ENCODE measurements around the gene AOC1. TPM values are rescaled to one million over a fixed set of nuclear protein-coding genes. Genes with fewer than 3 reads are reported as not detected.

Gene AOC1
- total RNA-seq, 4 donors from 2014 or later, result not detected

DNA sequence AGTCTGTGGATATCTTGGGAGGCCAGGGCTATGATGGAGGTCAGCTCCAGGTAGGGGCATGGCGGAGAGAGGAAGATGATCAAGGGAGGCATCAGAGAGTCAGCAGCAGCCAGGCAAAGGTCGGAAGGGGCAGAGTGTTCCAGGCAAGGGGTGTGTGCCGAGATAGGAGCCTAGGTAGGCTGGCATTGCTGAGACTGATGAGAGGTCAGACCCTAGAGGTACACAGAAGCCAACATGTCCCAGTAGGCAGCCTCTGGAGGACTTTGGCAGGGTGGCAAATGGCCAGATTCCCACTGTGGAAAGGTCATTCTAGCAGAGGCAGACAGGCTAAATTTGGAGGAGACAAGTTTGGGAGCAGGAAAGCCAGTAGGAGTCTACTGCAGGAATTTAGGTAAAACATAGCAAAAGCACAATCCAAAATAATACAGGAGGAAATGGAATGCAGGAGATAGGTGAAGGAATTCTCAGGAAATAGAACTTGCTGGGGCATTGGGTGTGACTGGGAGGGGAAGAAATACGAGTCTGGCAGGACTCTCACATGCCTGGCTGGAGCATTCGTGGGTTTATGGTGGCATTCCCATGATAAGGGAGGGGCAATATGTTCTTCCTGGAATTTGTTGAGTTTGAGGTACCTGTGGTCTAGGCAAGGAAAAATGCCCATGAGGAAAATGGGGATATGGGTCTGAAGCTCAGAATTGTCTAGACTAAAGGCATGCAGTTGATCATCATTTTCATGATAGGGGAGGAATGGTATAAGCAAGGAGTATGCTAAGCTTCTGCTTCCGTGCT lies 26.1 kb upstream of the AOC1 start:
- TF ChIP-seq EP300 (IDR thresholded peaks at IDR 0.05) (no peak), POLR2A (IDR thresholded peaks at IDR 0.05) (no peak)
- TF ChIP-seq, protein P1, sequence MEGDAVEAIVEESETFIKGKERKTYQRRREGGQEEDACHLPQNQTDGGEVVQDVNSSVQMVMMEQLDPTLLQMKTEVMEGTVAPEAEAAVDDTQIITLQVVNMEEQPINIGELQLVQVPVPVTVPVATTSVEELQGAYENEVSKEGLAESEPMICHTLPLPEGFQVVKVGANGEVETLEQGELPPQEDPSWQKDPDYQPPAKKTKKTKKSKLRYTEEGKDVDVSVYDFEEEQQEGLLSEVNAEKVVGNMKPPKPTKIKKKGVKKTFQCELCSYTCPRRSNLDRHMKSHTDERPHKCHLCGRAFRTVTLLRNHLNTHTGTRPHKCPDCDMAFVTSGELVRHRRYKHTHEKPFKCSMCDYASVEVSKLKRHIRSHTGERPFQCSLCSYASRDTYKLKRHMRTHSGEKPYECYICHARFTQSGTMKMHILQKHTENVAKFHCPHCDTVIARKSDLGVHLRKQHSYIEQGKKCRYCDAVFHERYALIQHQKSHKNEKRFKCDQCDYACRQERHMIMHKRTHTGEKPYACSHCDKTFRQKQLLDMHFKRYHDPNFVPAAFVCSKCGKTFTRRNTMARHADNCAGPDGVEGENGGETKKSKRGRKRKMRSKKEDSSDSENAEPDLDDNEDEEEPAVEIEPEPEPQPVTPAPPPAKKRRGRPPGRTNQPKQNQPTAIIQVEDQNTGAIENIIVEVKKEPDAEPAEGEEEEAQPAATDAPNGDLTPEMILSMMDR (IDR thresholded peaks at IDR 0.05), result no peak
- WGBS, 2 donors, result 63 to 70% methylated on average over 6 of the region's 6 CpGs
- Histone ChIP-seq H3K36me3 (no peaks in the 10 kb centered on the region), H3K4me1 (no peaks in the 10 kb centered on the region), H3K27me3 (no peaks in the 10 kb centered on the region), H3K9me3 (peaks cover 0 to 10% (median 0%) of the 10 kb centered on the region in 4 donors), H3K27ac (no peak overlapping the region), H3K4me3 (no peak overlapping the region)
- no peak for DNase-seq (ENCODE audit: low spot score in 2 of 2)

DNA sequence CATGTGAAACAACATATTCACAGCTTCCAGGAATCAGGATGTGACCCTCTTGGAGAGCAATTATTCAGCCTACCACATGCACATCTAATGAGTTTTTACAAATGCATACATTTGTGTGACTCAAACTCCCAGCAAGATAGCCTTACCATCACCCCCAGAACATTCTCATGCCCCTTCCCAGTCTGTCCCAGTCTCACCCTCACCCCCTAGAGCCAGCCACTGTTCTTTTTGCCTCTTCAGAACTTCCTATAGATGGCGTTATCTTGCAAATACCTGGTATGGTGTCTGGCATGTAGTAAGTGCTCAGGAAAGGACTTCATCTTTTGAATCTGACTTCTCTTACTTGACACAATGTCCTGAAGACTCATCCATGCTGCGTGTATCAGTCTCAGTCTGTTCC lies 23.9 kb upstream of the AOC1 start:
- TF ChIP-seq EP300 (IDR thresholded peaks at IDR 0.05), result no peak
- no peak for TF ChIP-seq POLR2A (IDR thresholded peaks at IDR 0.05)
- TF ChIP-seq, protein P1 (IDR thresholded peaks at IDR 0.05), result no peak
- no peak overlapping the region for H3K27ac ChIP-seq
- H3K27me3 ChIP-seq, result no peaks in the 10 kb centered on the region
- peaks cover 0 to 9% (median 0%) of the 10 kb centered on the region in 4 donors for H3K4me1 ChIP-seq
- 87 to 89% methylated on average over 2 of the region's 2 CpGs for WGBS, 2 donors
- DNase-seq (ENCODE audit: low spot score in 2 of 2), result no peak
- H3K4me3 ChIP-seq, result no peak overlapping the region
- no peaks in the 10 kb centered on the region for H3K36me3 ChIP-seq
- H3K9me3 ChIP-seq, result no peaks in the 10 kb centered on the region

DNA sequence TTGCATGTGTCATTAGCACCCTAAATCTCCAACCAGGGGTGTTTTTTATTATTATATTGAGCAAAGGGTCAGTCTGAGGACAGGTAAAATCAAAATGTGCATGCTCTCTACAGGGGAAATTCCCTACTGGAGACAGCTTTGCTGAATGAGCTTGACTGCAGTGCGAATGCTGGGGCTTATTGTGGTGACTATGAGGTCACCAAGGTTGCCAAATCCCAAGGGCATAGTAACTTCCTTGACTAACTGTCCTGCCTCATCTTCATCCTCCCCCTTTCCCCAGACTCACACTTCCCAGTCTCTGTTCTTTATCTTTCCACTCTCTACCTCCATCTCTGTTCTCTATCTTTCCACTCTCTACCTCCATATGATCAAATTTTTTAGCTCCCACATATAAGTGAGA lies 22.9 kb upstream of the AOC1 start:
- TF ChIP-seq, protein P1 (IDR thresholded peaks at IDR 0.05), result no peak
- TF ChIP-seq POLR2A (IDR thresholded peaks at IDR 0.05) (no peak), EP300 (IDR thresholded peaks at IDR 0.05) (no peak)
- 50 to 62% methylated on average over 1 of the region's 1 CpG for WGBS, 2 donors
- no peaks in the 10 kb centered on the region for H3K9me3 ChIP-seq

DNA sequence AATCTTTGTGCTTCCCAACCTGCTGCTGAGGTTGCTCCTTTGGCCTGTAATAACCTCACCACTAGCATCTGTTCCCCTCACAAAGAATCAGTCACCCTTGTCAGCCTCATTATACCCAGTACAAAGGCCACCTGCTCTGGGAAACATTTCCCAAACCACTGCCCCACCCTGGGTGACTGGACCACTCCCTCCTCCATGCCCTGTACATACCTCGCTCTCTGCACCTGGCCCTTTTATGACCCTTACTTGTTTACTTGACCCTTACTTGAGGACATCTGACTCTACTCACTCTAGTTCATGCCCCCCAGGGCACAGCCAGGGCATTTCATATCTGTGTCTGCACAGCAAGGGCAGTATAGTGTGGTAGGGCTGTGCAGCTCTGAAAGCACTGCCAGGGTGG lies 21.4 kb upstream of the AOC1 start:
- Histone ChIP-seq H3K4me3 (no peak overlapping the region), H3K27me3 (no peaks in the 10 kb centered on the region), H3K9me3 (no peaks in the 10 kb centered on the region), H3K4me1 (peaks cover 0 to 9% (median 0%) of the 10 kb centered on the region in 4 donors), H3K27ac (no peak overlapping the region), H3K36me3 (no peaks in the 10 kb centered on the region)
- no peak for DNase-seq (ENCODE audit: low spot score in 2 of 2)
- TF ChIP-seq EP300 (IDR thresholded peaks at IDR 0.05) (no peak), POLR2A (IDR thresholded peaks at IDR 0.05) (no peak)
- TF ChIP-seq, protein P1 (IDR thresholded peaks at IDR 0.05), result no peak
- 0 to 33% methylated on average over 1 of the region's 1 CpG for WGBS, 2 donors

More for the DNA sequence above, 22.9 kb upstream of the AOC1 start:
- Histone ChIP-seq H3K36me3 (no peaks in the 10 kb centered on the region), H3K27me3 (no peaks in the 10 kb centered on the region), H3K27ac (no peak overlapping the region), H3K4me3 (no peak overlapping the region), H3K4me1 (peaks cover 0 to 9% (median 0%) of the 10 kb centered on the region in 4 donors)
- no peak for DNase-seq (ENCODE audit: low spot score in 2 of 2)

DNA sequence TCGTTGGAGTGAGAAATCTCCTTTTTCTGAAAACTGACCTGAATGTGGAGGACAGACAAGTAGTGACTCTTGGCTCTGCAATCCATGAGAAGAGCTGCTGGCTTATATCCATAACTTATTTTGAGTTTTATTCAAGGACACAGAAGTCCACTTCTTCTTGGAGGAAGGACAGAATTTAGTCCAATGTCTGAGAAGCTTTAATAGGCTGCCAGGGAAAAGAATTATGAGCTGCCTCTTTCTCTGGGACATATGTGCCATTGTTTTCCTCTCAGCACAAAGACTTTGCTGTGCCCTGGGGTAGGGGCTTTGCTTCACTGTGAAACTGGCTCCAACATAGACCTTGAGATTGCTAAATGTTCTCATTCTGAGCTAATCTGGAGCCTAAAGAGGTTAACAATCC lies 20.5 kb upstream of the AOC1 start:
- no peak for DNase-seq (ENCODE audit: low spot score in 2 of 2)
- Histone ChIP-seq H3K4me1 (peaks cover 0 to 9% (median 0%) of the 10 kb centered on the region in 4 donors), H3K9me3 (no peaks in the 10 kb centered on the region), H3K36me3 (no peaks in the 10 kb centered on the region), H3K27ac (peak overlapping the region in 3 of 4 donors; percentile 27 to 75 (median 63)), H3K27me3 (no peaks in the 10 kb centered on the region), H3K4me3 (no peak overlapping the region)
- WGBS, 2 donors, result 48 to 58% methylated on average over 1 of the region's 1 CpG
- peak in 1 of 2 donors; percentile 49 for TF ChIP-seq EP300 (IDR thresholded peaks at IDR 0.05)
- TF ChIP-seq, protein P1 (IDR thresholded peaks at IDR 0.05), result no peak

Measured in tibial nerve (tissue), 4 donors.